RKO (cell line): ENCODE measurements around the gene HS1BP3.

Source experiments
- DNase-seq: peaks from one replicate; pipeline ENCODE4 v3.0.0-alpha.2; 2016; ENCODE audit warnings: low spot score

Gene HS1BP3

GRCh38 chr2:20584399-20585358, 66.2 kb downstream of the HS1BP3 start:
- DNase-seq, result peak; percentile 62

GRCh38 chr2:20584045-20584398, 66.9 kb downstream of the HS1BP3 start:
- no peak for DNase-seq

- DNase-seq, result no peak
These were observed 67.4 kb downstream of the HS1BP3 start for GRCh38 chr2:20583425-20583881.

GRCh38 chr2:20582600-20583221, 68.2 kb downstream of the HS1BP3 start:
- DNase-seq, result no peak

- DNase-seq, result no peak
These were observed 70.0 kb downstream of the HS1BP3 start for GRCh38 chr2:20580690-20581437.

- DNase-seq, result no peak
These were observed 71.0 kb downstream of the HS1BP3 start for GRCh38 chr2:20579866-20580265.

GRCh38 chr2:20578895-20579825, 71.7 kb downstream of the HS1BP3 start:
- DNase-seq, result peak; percentile 64

- no peak for DNase-seq
These were observed 72.5 kb downstream of the HS1BP3 start for GRCh38 chr2:20578266-20578894.

- peak; percentile 43 for DNase-seq
These were observed 73.2 kb downstream of the HS1BP3 start for GRCh38 chr2:20577495-20578235.

- no peak for DNase-seq
These were observed 74.2 kb downstream of the HS1BP3 start for GRCh38 chr2:20576598-20577115.

GRCh38 chr2:20575935-20576597, 74.8 kb downstream of the HS1BP3 start:
- DNase-seq, result no peak

- DNase-seq, result no peak
These were observed 75.5 kb downstream of the HS1BP3 start for GRCh38 chr2:20575414-20575813.

- no peak for DNase-seq
These were observed 76.0 kb downstream of the HS1BP3 start for GRCh38 chr2:20574930-20575329.

- DNase-seq, result no peak
These were observed 76.4 kb downstream of the HS1BP3 start for GRCh38 chr2:20574423-20574911.

- DNase-seq, result no peak
These were observed 77.1 kb downstream of the HS1BP3 start for GRCh38 chr2:20573620-20574422.

GRCh38 chr2:20572221-20572620, 78.7 kb downstream of the HS1BP3 start:
- DNase-seq, result no peak

GRCh38 chr2:20571644-20572215, 79.2 kb downstream of the HS1BP3 start:
- no peak for DNase-seq

- no peak for DNase-seq
These were observed 79.7 kb downstream of the HS1BP3 start for GRCh38 chr2:20571231-20571630.
